Memory B cell (primary cell): ENCODE results near the gene POLR1A.

Experiments
- ATAC-seq: fragments of 150-1000 bp; cut with Tn5 transposase; 2 replicates; pipeline ENCODE4 v1.10.0; 2021; ENCODE audit warnings: low read depth, mild to moderate bottlenecking, moderate library complexity
- DNase-seq, 2 donors: peaks; one replicate each; pipeline ENCODE4 v3.0.0; 2022; ENCODE audit warnings: low spot score in 2 of 2
- H3K27ac Mint-ChIP-seq: one replicate; pipeline ENCODE4 v1.8.0; 2022; ENCODE audit warnings: mild to moderate bottlenecking, moderate library complexity, mixed read lengths
- H3K27me3 Mint-ChIP-seq: one replicate; pipeline ENCODE4 v1.8.0; 2022; ENCODE audit warnings: mixed read lengths
- H3K36me3 Mint-ChIP-seq: one replicate; pipeline ENCODE4 v1.8.0; 2022; ENCODE audit warnings: mild to moderate bottlenecking, mixed read lengths
- H3K4me1 Mint-ChIP-seq: one replicate; pipeline ENCODE4 v1.8.0; 2022; ENCODE audit warnings: mixed read lengths
- H3K4me3 Mint-ChIP-seq: one replicate; pipeline ENCODE4 v1.8.0; 2022; ENCODE audit warnings: mild to moderate bottlenecking, moderate library complexity, mixed read lengths
- H3K9me3 Mint-ChIP-seq: one replicate; pipeline ENCODE4 v1.8.0; 2022; ENCODE audit warnings: mixed read lengths

POLR1A gene

DNA sequence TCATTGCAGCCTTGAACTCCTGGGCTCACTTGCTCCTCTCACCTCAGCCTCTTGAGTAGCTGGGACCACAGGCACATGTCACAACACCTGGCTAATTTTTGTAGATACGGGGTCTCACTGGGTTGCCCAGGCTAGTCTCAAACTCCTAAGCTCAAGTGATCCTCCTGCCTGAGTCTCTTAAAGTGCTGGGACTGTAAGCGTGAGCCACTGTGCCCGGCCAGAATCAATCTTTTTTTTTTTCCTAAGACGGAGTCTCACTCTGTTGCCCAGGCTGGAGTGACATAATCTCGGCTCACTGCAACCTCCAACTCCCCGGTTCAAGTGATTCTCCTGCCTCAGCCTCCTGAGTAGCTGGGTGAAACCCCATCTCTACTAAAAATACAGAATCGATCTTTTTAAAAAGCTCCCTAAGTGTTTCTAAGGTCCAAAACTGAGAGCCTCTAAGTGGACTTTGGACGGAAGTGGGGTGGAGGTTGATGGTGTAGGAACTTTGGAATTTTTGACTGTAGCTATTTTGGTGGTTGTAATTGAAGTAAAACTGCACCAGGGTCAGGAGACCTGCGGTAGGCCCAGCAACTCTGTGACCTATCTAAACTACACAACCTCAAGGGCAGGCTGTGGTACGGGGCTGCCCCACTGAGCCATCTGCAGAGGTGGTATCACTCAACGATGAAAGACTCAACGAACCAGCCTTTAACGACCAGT is 82.9 kb downstream of the POLR1A start:
- H3K27me3 Mint-ChIP-seq, result no peaks in the 10 kb centered on the region
- H3K9me3 Mint-ChIP-seq, result no peaks in the 10 kb centered on the region
- no peak for DNase-seq
- ATAC-seq, result peak; percentile 56
- H3K4me1 Mint-ChIP-seq, result peaks cover 27% of the 10 kb centered on the region
- no peak overlapping the region for H3K4me3 Mint-ChIP-seq
- peak overlapping the region; percentile 86 for H3K27ac Mint-ChIP-seq
- H3K36me3 Mint-ChIP-seq, result peaks cover 9% of the 10 kb centered on the region

DNA sequence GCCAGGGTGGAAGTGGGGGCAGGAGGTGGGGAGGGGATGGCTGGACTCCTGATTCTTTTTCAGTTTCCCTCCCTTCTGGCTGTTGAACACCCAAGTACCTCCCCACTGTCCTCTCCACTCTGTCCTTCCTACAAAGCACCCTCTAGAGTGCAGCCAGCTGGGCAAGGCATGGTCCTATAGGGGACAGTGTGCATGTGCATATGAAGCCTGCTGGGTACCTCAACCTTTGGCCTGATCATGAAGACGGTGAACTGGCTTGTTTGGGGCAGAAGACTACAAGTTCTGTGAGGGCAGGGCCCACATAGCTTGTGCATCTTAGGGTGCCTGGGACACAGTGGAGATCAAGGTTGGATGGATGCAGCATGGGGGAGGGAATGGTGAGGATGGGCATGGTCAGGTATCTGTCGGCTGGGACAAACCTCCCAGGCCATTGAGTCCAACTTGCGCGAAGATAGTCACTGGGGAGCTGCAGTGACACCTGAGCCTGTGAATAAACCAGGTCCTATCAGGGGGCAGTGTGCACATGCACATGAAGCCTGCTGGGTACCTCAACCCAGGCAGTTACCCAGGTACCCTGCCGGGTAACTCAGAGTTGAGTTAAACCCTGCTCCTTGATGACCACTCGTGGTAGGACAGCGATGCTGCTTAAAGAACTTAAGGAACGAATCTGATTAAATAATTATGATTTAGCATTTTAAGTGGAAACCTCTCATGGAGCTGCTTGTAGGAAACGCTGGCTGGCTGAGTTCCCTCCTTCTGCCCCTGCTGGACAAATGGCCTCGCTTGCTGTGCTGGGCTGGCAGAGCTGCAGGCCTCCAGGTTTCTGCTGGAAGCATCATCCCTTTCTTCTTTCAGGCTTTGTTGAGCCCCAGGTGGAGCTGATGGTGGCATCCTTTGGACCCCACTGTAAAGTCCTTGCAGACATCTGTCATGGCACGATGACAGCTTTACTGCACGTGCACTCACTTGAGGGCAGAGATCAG is 84.0 kb downstream of the POLR1A start:
- Mint-ChIP-seq H3K36me3 (peaks cover 2% of the 10 kb centered on the region), H3K27ac (no peak overlapping the region), H3K4me1 (peaks cover 32% of the 10 kb centered on the region), H3K27me3 (no peaks in the 10 kb centered on the region), H3K9me3 (no peaks in the 10 kb centered on the region), H3K4me3 (no peak overlapping the region)
- DNase-seq (no peak), ATAC-seq (no peak)

DNA sequence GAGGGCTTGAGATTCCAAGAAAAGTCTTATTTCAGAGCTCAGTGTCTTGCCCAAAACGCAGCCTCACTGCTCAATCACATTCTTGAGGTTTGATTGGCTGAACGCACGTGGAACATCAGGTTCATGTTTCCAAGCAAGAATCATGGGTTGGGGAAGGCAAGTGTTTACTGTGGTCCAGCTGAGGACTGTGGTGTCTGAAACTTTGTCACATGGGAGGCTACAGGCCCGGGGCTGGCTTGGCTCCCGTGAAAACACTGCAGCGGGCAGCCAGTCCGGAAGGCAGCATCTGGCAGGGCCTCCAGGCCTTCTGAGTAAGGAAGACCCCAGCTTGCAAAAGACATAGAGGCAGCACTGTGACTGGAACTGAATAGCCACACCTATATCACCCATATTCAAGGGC is 84.7 kb downstream of the POLR1A start:
- DNase-seq (no peak), ATAC-seq (no peak)
- no peaks in the 10 kb centered on the region for H3K27me3 Mint-ChIP-seq
- peaks cover 33% of the 10 kb centered on the region for H3K4me1 Mint-ChIP-seq
- peak overlapping the region; percentile 24 for H3K27ac Mint-ChIP-seq
- no peaks in the 10 kb centered on the region for H3K9me3 Mint-ChIP-seq
- H3K4me3 Mint-ChIP-seq, result no peak overlapping the region
- no peaks in the 10 kb centered on the region for H3K36me3 Mint-ChIP-seq

DNA sequence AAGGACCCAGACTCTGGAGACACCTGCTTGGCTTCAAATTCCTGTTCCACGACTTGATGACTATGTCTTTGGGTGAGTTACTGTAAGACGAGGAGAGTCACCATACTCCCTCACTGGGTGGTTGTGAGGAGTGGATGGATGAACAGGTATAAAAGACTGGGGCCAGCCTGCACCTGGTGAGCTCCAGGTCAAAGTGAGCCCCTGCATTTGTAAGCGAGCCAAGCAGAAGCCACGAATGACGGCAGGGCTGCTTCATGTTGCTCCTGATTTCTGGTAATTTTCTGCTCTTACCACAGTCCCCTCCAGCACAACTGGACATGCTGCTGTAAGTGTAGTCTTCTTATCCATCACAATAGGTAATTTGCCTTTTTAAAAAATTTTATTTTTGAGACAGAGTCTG is 86.6 kb downstream of the POLR1A start:
- H3K27ac Mint-ChIP-seq, result peak overlapping the region; percentile 67
- ATAC-seq (no peak), DNase-seq (no peak)
- peaks cover 41% of the 10 kb centered on the region for H3K4me1 Mint-ChIP-seq
- no peaks in the 10 kb centered on the region for H3K27me3 Mint-ChIP-seq
- no peak overlapping the region for H3K4me3 Mint-ChIP-seq
- peaks cover 5% of the 10 kb centered on the region for H3K9me3 Mint-ChIP-seq
- peaks cover 3% of the 10 kb centered on the region for H3K36me3 Mint-ChIP-seq

DNA sequence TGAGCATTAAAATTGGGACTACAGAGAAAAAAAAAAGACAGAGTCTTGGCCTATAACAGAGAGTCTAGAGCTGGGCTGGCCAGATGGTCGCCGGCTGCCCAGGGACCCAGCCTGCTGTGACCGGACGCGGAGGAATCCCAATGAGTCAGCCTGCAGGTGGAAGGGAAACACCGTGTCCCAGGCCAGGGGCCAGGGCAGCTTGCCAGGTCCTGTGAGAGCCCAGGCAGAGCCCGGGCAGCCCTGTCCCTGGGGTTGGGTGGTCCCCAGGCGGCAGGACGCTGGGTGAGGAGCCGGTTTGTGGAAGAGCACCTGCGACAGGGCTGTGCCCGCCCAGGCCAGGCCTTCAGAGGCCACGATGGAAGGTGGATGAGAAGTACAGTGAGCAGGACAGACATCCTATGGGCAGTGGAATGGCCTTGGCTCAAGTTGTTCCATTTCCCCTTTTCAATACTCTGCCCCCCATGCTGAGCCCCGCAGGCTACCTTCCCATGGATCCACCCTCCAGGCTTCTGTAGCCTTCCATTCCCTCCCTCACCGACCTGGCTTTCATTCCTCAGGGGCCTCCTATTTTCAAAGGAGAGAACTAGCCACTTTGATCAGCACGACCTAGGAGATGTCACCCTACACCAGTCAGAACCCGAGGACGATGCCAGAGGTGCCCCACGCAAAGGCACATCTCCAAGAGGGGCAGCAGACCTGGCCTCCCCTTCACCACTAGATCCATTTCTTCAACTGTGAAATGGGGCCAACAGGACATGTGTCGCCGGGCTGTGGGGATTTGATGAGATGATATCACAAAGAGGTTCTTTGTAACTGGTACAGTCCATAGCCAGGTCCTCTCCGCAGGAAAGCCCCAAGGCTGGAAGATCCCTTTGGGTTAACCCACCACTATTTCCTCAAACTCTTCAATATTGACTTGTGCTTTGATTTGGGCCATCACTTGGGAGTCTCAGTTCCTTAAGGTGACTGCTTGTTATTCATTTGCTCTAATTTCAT is 87.5 kb downstream of the POLR1A start:
- no peak overlapping the region for H3K4me3 Mint-ChIP-seq
- H3K27me3 Mint-ChIP-seq, result no peaks in the 10 kb centered on the region
- H3K9me3 Mint-ChIP-seq, result peaks cover 5% of the 10 kb centered on the region
- DNase-seq (no peak), ATAC-seq (peak; percentile 11)
- H3K4me1 Mint-ChIP-seq, result peaks cover 46% of the 10 kb centered on the region
- peaks cover 3% of the 10 kb centered on the region for H3K36me3 Mint-ChIP-seq
- peak overlapping the region; percentile 67 for H3K27ac Mint-ChIP-seq

DNA sequence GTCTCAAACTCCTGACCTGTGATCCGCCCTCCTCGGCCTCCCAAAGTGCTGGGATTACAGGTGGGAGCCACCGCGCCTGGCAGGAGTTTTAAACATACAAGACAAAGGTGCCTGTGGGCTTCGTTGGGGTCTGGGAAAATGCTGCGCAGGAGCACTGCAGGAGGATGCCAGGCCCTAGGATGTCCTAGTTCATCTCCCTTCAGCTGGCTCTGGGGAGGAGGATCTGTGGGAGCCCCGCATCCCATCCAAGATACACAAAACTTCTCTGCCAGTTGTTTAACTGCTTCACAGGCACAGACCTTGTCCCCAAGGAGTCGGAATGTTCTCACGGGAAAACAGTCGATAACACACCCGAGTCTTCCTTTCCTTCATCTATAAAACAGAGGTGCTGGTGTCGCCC is 89.1 kb downstream of the POLR1A start:
- H3K36me3 Mint-ChIP-seq, result peaks cover 3% of the 10 kb centered on the region
- H3K4me3 Mint-ChIP-seq, result peak overlapping the region; percentile 15
- DNase-seq (no peak), ATAC-seq (no peak)
- H3K9me3 Mint-ChIP-seq, result peaks cover 5% of the 10 kb centered on the region
- H3K4me1 Mint-ChIP-seq, result peaks cover 42% of the 10 kb centered on the region
- H3K27me3 Mint-ChIP-seq, result no peaks in the 10 kb centered on the region
- peak overlapping the region; percentile 67 for H3K27ac Mint-ChIP-seq

DNA sequence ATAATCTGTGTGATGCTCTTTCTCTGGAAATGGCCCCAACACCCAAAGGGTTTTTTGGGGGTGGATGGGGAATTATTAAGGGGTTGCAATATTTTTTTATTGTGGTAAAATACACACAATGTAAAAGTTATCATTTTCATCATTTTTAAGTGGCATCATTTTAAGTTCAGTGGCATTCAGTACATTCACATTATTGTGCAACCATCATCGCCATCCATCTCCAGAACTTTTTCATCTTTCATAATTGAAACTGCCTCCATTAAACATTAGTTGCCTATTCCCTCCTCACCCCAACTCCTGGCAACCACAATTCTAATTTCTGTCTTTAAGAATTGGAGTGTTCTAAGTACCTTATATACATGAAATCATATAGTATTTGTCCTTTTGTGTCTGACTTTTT is 90.0 kb downstream of the POLR1A start:
- peaks cover 5% of the 10 kb centered on the region for H3K9me3 Mint-ChIP-seq
- DNase-seq, result no peak
- peaks cover 3% of the 10 kb centered on the region for H3K36me3 Mint-ChIP-seq
- no peak for ATAC-seq
- H3K4me3 Mint-ChIP-seq, result no peak overlapping the region
- H3K27ac Mint-ChIP-seq, result peak overlapping the region; percentile 67
- H3K4me1 Mint-ChIP-seq, result peaks cover 43% of the 10 kb centered on the region
- H3K27me3 Mint-ChIP-seq, result no peaks in the 10 kb centered on the region

DNA sequence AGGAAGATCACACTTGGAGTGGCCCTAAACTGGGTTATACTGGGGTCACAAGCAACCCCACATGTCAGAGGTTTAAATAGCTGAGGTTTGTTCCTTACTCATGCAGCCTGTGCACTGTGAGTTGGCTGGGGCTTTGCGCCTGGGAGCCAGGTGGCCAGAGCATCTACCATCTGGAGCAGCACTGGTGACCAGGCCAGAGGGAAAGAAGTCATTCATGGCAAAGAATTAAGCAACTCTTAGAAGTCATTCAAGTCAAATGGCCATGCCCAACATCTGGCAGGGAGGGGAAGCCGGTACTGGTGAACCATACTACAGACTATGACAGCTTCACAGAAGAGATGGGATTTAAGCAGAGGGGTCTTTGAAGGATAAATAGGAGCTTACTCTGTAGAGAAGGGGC is 90.7 kb downstream of the POLR1A start:
- peak overlapping the region; percentile 27 for H3K4me3 Mint-ChIP-seq
- peaks cover 3% of the 10 kb centered on the region for H3K36me3 Mint-ChIP-seq
- peaks cover 43% of the 10 kb centered on the region for H3K4me1 Mint-ChIP-seq
- H3K27me3 Mint-ChIP-seq, result no peaks in the 10 kb centered on the region
- DNase-seq (no peak), ATAC-seq (no peak)
- H3K27ac Mint-ChIP-seq, result peak overlapping the region; percentile 67
- H3K9me3 Mint-ChIP-seq, result peaks cover 5% of the 10 kb centered on the region

DNA sequence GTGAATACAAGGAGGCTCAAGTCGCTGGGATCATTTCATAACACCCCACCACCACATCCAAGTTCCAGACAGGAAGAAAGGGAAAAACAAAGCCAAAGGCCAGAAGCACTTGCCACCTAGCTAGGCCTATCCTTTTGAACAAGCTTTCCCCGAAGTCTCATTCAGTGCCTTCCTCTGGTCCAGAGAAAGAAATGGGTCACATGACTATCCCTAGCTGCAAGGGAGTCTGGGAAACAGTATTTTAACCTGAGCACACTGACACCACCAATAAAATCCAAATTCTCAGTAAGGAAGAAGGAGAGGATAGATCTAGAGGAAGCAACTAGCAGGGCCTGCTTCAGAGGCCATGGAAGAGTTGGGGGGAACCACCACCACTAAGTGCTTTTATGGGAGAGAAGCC is 91.2 kb downstream of the POLR1A start:
- peaks cover 3% of the 10 kb centered on the region for H3K36me3 Mint-ChIP-seq
- no peak for ATAC-seq
- peaks cover 5% of the 10 kb centered on the region for H3K9me3 Mint-ChIP-seq
- H3K27ac Mint-ChIP-seq, result peak overlapping the region; percentile 67
- no peak for DNase-seq
- H3K4me1 Mint-ChIP-seq, result peaks cover 43% of the 10 kb centered on the region
- H3K27me3 Mint-ChIP-seq, result no peaks in the 10 kb centered on the region
- H3K4me3 Mint-ChIP-seq, result no peak overlapping the region

DNA sequence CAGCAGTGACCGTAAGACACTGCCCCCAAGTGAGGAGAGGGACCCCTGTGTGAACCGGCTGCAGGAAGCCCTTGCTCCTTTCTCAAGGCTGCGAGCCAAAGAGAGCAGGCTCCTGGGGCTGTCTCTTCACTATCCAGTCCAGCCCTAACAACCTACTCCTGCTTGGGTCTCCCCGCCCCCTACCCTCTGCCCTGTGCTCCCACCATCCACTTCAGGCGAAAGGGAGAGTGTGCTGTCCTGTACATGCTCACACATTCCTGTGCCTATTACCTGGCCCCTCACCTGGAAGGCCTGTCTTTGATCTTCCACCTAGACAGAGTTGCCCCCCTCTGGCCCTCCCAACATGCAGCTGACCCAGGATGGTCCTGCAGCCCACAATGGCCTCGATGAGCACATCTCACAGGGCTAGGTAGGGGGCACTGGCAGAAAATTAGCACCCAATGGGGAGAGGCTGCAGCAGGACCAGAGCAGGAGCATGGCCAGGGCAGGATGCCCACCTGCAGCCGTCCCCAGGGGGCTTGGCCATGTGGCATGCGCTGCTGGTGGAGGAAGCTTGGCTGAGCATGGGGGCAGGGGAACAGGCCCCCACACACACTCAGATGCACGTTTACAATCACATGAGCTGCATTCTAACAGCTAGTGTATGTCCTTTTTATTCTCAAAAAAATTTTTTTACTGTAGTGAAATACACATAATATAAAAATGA is 93.5 kb downstream of the POLR1A start:
- peaks cover 32% of the 10 kb centered on the region for H3K4me1 Mint-ChIP-seq
- H3K4me3 Mint-ChIP-seq, result no peak overlapping the region
- peaks cover 3% of the 10 kb centered on the region for H3K36me3 Mint-ChIP-seq
- no peak overlapping the region for H3K27ac Mint-ChIP-seq
- no peak for DNase-seq
- peaks cover 5% of the 10 kb centered on the region for H3K9me3 Mint-ChIP-seq
- ATAC-seq, result no peak
- H3K27me3 Mint-ChIP-seq, result no peaks in the 10 kb centered on the region

DNA sequence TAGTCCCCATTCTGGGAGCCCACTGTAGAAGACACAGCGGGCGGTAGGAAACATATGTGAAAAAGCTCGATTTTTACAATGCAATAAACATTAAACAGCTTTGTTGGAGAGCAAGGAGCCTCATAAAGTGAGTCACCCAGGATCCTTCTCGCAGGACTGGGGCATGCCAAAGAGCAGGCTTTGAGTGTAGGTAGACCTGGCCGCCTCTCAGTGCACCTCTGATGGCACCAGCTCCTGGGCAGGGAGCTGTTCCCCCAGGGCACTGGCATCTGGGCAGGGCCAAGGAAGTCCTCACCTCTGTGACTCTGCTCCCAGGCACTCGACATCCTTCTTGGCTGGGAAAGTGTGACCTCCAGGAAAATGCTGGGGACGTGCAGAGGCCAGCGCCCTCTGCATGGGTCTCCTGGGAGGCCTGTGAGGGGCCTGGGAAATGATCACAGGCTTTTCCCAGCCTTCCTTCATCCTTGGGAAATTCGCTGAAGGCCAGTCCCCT is 94.2 kb downstream of the POLR1A start:
- Mint-ChIP-seq H3K9me3 (peaks cover 6% of the 10 kb centered on the region), H3K27me3 (no peaks in the 10 kb centered on the region), H3K4me1 (peaks cover 28% of the 10 kb centered on the region), H3K36me3 (peaks cover 3% of the 10 kb centered on the region), H3K27ac (no peak overlapping the region), H3K4me3 (no peak overlapping the region)
- no peak for DNase-seq
- no peak for ATAC-seq

DNA sequence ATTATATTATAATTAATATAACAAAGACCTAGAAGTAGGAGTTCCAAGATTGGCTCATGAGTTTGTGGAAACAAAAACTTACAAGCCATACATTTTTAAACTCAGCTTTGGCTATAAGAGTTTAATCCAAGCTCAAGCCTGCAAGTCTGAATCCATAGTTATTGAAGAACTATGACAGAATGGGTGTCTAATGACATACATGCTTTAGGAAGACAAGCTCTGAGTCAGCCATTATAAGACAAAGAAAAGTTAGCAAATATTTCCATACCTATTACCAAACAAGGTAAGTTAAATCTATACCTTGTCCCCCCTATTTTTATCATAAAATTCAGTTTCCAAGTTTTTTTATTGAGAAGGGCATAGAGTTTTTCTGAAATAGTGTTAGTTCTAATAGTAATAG is 95.6 kb downstream of the POLR1A start:
- Mint-ChIP-seq H3K27me3 (no peaks in the 10 kb centered on the region), H3K4me3 (no peak overlapping the region), H3K36me3 (peaks cover 3% of the 10 kb centered on the region), H3K9me3 (peaks cover 6% of the 10 kb centered on the region), H3K27ac (no peak overlapping the region), H3K4me1 (peaks cover 25% of the 10 kb centered on the region)
- ATAC-seq, result no peak
- DNase-seq, result no peak

DNA sequence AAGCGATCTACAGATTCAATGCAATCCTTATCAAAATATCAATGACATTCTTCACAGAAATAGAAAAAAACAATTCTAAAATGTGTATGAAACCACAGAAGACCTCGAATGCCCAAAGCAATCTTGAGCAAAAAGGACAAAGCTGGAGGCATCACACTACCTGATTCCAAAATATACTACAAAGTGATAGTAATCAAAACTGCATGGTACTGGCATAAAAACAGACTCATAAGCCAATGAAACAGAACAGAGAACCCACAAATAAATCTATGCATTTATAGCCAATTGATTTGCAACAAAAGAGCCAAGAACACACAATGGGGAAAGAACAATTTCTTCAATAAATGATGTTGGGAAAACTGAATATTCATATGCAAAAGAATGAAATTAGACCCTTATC is 99.2 kb downstream of the POLR1A start:
- DNase-seq, result no peak
- peaks cover 6% of the 10 kb centered on the region for H3K9me3 Mint-ChIP-seq
- H3K27me3 Mint-ChIP-seq, result no peaks in the 10 kb centered on the region
- ATAC-seq, result no peak
- H3K36me3 Mint-ChIP-seq, result peaks cover 4% of the 10 kb centered on the region
- H3K27ac Mint-ChIP-seq, result no peak overlapping the region
- no peak overlapping the region for H3K4me3 Mint-ChIP-seq
- H3K4me1 Mint-ChIP-seq, result peaks cover 18% of the 10 kb centered on the region
